ENCODE data around the gene RSAD1. TPM values are rescaled to one million over a fixed set of nuclear protein-coding genes. Genes with fewer than 3 reads are reported as not detected.

Gene RSAD1
- polyA plus RNA-seq, 4 donors = 45.8 to 67.5 (median 54.4) TPM

Other genes starting within 250 kb of the RSAD1 start
- gene TMEM92, start 204.4 kb upstream of the RSAD1 start, polyA plus RNA-seq (ENCODE audit: insufficient read length in 4 of 4) = 1 to 10 TPM in 3 of 4 donors, under 1 TPM in 1; 0.93 to 2.4 (median 1.9) TPM
- 10 to 100 TPM; 15.7 to 29.0 (median 26.0) TPM for gene XYLT2, start 132.7 kb upstream of the RSAD1 start, polyA plus RNA-seq (ENCODE audit: insufficient read length in 4 of 4)
- 10 to 100 TPM; 66.1 to 83.0 (median 76.9) TPM for gene MRPL27, start 105.7 kb upstream of the RSAD1 start, polyA plus RNA-seq (ENCODE audit: insufficient read length in 4 of 4)
- gene EME1, start 105.6 kb upstream of the RSAD1 start, polyA plus RNA-seq (ENCODE audit: insufficient read length in 4 of 4) = 10 to 100 TPM in 1 of 4 donors, 1 to 10 TPM in 3; 5.8 to 10.6 (median 8.8) TPM
- 10 to 100 TPM; 55.2 to 62.0 (median 59.4) TPM for gene LRRC59, start 81.3 kb upstream of the RSAD1 start, polyA plus RNA-seq (ENCODE audit: insufficient read length in 4 of 4)
- 100 to 1,000 TPM in 2 of 4 donors, 10 to 100 TPM in 2; 65.3 to 117 (median 100) TPM for gene ACSF2, start 52.6 kb upstream of the RSAD1 start, polyA plus RNA-seq (ENCODE audit: insufficient read length in 4 of 4)
- gene CHAD, start 10.0 kb upstream of the RSAD1 start, polyA plus RNA-seq (ENCODE audit: insufficient read length in 4 of 4) = 1 to 10 TPM in 3 of 4 donors, under 1 TPM in 1; 0.68 to 5.6 (median 2.4) TPM
- 1 to 10 TPM; 1.2 to 3.2 (median 2.3) TPM for gene MYCBPAP, start 29.6 kb downstream of the RSAD1 start, polyA plus RNA-seq (ENCODE audit: insufficient read length in 4 of 4)
- 10 to 100 TPM in 2 of 4 donors, 1 to 10 TPM in 2; 8.0 to 18.0 (median 10.9) TPM for gene EPN3, start 53.9 kb downstream of the RSAD1 start, polyA plus RNA-seq (ENCODE audit: insufficient read length in 4 of 4)
- gene SPATA20, start 68.3 kb downstream of the RSAD1 start, polyA plus RNA-seq (ENCODE audit: insufficient read length in 4 of 4) = 10 to 100 TPM; 50.8 to 71.7 (median 59.5) TPM
- 10 to 100 TPM in 1 of 4 donors, 1 to 10 TPM in 3; 7.6 to 10.4 (median 8.1) TPM for gene CACNA1G, start 81.9 kb downstream of the RSAD1 start, polyA plus RNA-seq (ENCODE audit: insufficient read length in 4 of 4)
- gene ABCC3, start 156.0 kb downstream of the RSAD1 start, polyA plus RNA-seq (ENCODE audit: insufficient read length in 4 of 4) = 10 to 100 TPM in 2 of 4 donors, 1 to 10 TPM in 2; 5.3 to 14.4 (median 9.4) TPM
- 10 to 100 TPM; 42.1 to 45.4 (median 44.7) TPM for gene ANKRD40, start 229.1 kb downstream of the RSAD1 start, polyA plus RNA-seq (ENCODE audit: insufficient read length in 4 of 4)
- 100 to 1,000 TPM; 458 to 697 (median 608) TPM for gene LUC7L3, start 240.7 kb downstream of the RSAD1 start, polyA plus RNA-seq (ENCODE audit: insufficient read length in 4 of 4)